ENCODE results near the gene CAPN15.

Gene CAPN15

GRCh38 chr16:543301-544164, 16.0 kb downstream of the CAPN15 start:
- Histone ChIP-seq H2AFZ (ENCODE audit: low read depth) (no peak overlapping the region), H3K9ac (no peak overlapping the region), H3K36me3 (ENCODE audit: insufficient read depth) (no peaks in the 10 kb centered on the region), H3K4me2 (no peak overlapping the region), H4K20me1 (ENCODE audit: insufficient read depth) (no peaks in the 10 kb centered on the region), H3K27ac (no peak overlapping the region), H3K79me2 (ENCODE audit: insufficient read depth, low read depth) (peaks cover 20% of the 10 kb centered on the region; the same call in 1 of the 2 replicates), H3K4me3 (IDR thresholded peaks at IDR 0.05; ENCODE audit: insufficient read depth, low read depth, low read length) (no peak overlapping the region), H3K27me3 (ENCODE audit: insufficient read depth, low read depth) (no peaks in the 10 kb centered on the region), H3K4me1 (ENCODE audit: low read depth, poor library complexity, severe bottlenecking) (no peaks in the 10 kb centered on the region)
- TF ChIP-seq, protein P1, sequence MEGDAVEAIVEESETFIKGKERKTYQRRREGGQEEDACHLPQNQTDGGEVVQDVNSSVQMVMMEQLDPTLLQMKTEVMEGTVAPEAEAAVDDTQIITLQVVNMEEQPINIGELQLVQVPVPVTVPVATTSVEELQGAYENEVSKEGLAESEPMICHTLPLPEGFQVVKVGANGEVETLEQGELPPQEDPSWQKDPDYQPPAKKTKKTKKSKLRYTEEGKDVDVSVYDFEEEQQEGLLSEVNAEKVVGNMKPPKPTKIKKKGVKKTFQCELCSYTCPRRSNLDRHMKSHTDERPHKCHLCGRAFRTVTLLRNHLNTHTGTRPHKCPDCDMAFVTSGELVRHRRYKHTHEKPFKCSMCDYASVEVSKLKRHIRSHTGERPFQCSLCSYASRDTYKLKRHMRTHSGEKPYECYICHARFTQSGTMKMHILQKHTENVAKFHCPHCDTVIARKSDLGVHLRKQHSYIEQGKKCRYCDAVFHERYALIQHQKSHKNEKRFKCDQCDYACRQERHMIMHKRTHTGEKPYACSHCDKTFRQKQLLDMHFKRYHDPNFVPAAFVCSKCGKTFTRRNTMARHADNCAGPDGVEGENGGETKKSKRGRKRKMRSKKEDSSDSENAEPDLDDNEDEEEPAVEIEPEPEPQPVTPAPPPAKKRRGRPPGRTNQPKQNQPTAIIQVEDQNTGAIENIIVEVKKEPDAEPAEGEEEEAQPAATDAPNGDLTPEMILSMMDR (conservative IDR thresholded peaks at IDR 0.05; ENCODE audit: low read depth, low read length), result no peak

- Histone ChIP-seq H3K4me3 (IDR thresholded peaks at IDR 0.05; ENCODE audit: insufficient read depth, low read depth, low read length) (no peak overlapping the region), H3K4me1 (ENCODE audit: low read depth, poor library complexity, severe bottlenecking) (no peaks in the 10 kb centered on the region), H3K4me2 (no peak overlapping the region), H4K20me1 (ENCODE audit: insufficient read depth) (no peaks in the 10 kb centered on the region), H3K79me2 (ENCODE audit: insufficient read depth, low read depth) (peaks cover 19% of the 10 kb centered on the region; the same call in 1 of the 2 replicates), H3K36me3 (ENCODE audit: insufficient read depth) (no peaks in the 10 kb centered on the region), H3K27me3 (ENCODE audit: insufficient read depth, low read depth) (no peaks in the 10 kb centered on the region), H2AFZ (ENCODE audit: low read depth) (no peak overlapping the region), H3K27ac (no peak overlapping the region), H3K9ac (no peak overlapping the region)
- TF ChIP-seq, protein P1 (conservative IDR thresholded peaks at IDR 0.05; ENCODE audit: low read depth, low read length), result no peak
Measured at GRCh38 chr16:544517-544916, 17.0 kb downstream of the CAPN15 start.

DNA sequence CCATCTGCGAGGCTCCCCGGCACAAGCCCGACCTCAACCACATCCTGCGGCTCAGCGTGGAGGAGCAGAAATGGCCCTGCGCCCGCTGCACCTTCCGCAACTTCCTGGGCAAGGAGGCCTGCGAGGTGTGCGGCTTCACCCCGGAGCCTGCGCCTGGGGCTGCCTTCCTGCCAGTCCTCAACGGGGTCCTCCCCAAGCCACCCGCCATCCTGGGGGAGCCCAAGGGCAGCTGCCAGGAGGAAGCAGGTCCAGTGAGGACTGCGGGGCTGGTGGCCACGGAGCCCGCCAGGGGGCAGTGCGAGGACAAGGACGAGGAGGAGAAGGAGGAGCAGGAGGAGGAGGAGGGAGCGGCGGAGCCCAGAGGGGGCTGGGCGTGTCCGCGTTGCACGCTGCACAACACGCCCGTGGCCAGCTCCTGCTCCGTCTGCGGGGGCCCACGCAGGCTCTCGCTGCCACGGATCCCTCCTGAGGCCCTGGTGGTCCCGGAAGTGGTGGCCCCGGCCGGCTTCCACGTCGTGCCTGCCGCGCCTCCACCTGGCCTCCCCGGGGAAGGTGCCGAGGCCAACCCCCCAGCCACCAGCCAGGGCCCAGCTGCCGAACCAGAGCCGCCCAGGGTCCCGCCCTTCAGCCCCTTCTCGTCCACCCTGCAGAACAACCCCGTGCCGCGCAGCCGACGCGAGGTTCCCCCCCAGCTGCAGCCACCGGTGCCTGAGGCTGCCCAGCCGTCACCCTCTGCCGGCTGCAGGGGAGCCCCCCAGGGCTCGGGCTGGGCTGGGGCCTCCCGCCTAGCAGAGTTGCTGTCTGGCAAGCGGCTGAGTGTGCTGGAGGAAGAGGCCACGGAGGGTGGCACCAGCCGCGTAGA, 19.6 kb downstream of the CAPN15 start:
- Histone ChIP-seq H3K4me1 (ENCODE audit: low read depth, poor library complexity, severe bottlenecking) (no peaks in the 10 kb centered on the region), H3K79me2 (ENCODE audit: insufficient read depth, low read depth) (peaks cover 4% of the 10 kb centered on the region; the same call in 1 of the 2 replicates), H3K4me2 (no peak overlapping the region), H3K4me3 (IDR thresholded peaks at IDR 0.05; ENCODE audit: insufficient read depth, low read depth, low read length) (no peak overlapping the region), H4K20me1 (ENCODE audit: insufficient read depth) (no peaks in the 10 kb centered on the region), H3K36me3 (ENCODE audit: insufficient read depth) (no peaks in the 10 kb centered on the region), H3K27ac (no peak overlapping the region), H3K27me3 (ENCODE audit: insufficient read depth, low read depth) (no peaks in the 10 kb centered on the region), H3K9ac (no peak overlapping the region), H2AFZ (ENCODE audit: low read depth) (no peak overlapping the region)
- TF ChIP-seq, protein P1 (conservative IDR thresholded peaks at IDR 0.05; ENCODE audit: low read depth, low read length), result no peak

- no peak overlapping the region for H3K4me3 ChIP-seq (IDR thresholded peaks at IDR 0.05; ENCODE audit: insufficient read depth, low read depth, low read length)
- H2AFZ ChIP-seq (ENCODE audit: low read depth), result no peak overlapping the region
- H3K4me1 ChIP-seq (ENCODE audit: low read depth, poor library complexity, severe bottlenecking), result no peaks in the 10 kb centered on the region
Measured at GRCh38 chr16:548586-548985, 21.1 kb downstream of the CAPN15 start.

More at GRCh38 chr16:548586-548985, 21.1 kb downstream of the CAPN15 start:
- Histone ChIP-seq H3K79me2 (ENCODE audit: insufficient read depth, low read depth) (no peaks in the 10 kb centered on the region; the same call in 1 of the 2 replicates), H4K20me1 (ENCODE audit: insufficient read depth) (no peaks in the 10 kb centered on the region), H3K27ac (no peak overlapping the region), H3K27me3 (ENCODE audit: insufficient read depth, low read depth) (no peaks in the 10 kb centered on the region), H3K9ac (no peak overlapping the region), H3K4me2 (no peak overlapping the region), H3K36me3 (ENCODE audit: insufficient read depth) (no peaks in the 10 kb centered on the region)
- TF ChIP-seq, protein P1 (conservative IDR thresholded peaks at IDR 0.05; ENCODE audit: low read depth, low read length), result no peak

All from KMS-11 (cell line).